Body of pancreas (tissue), 4 donors: Measurements from ENCODE around the gene SCFD2. TPM values are rescaled to one million over a fixed set of nuclear protein-coding genes. Genes with fewer than 3 reads are reported as not detected.

Experiments used
- ATAC-seq: fragments of 150-250 bp; one replicate; pipeline ENCODE4 v1.9.1; 2016
- DNase-seq, 4 donors: peaks; one replicate each; pipeline ENCODE4 v3.0.0-alpha.2; 2019
- H3K27ac ChIP-seq, 4 donors: fragments of 200-600 bp; sonication (generic); 1 replicate in 3 of 4; 2 replicates in 1 of 4; pipeline versions ENCODE4 v1.5.1 to v1.6.1; 2016 to 2019; ENCODE audit warnings: mild to moderate bottlenecking in 1 of 4, mixed read lengths in 1 of 4, moderate library complexity in 1 of 4
- H3K27me3 ChIP-seq, 2 donors: fragments of 200-600 bp; sonication (generic); one replicate each; pipeline ENCODE4 v1.6.0; 2016; ENCODE audit warnings: mild to moderate bottlenecking in 1 of 2
- H3K36me3 ChIP-seq, 2 donors: fragments of 200-600 bp; sonication (generic); replicated peaks in 1 of 2; 2 replicates each; pipeline ENCODE4 v1.5.1; 2016; ENCODE audit warnings: low read depth in 2 of 2; ENCODE audit not compliant: insufficient read depth in 1 of 2
- H3K4me1 ChIP-seq: fragments of 200-600 bp; sonication (generic); one replicate; pipeline ENCODE4 v1.6.0; 2016
- H3K4me3 ChIP-seq, 2 donors: fragments of 200-600 bp; sonication (generic); 1 replicate in 1 of 2; 2 replicates in 1 of 2; pipeline ENCODE4 v1.5.1; 2016 to 2019
- H3K9me3 ChIP-seq, 3 donors: fragments of 200-600 bp; sonication (generic); 1 replicate in 2 of 3; 2 replicates in 1 of 3; pipeline ENCODE4 v1.5.1; 2016
- CTCF ChIP-seq, 7 experiments: fragments of 450-650 bp in 4 of 7; fragments of 200-600 bp in 3 of 7; sonication (generic) in 3 of 7; IDR thresholded peaks; one replicate each; pipeline ENCODE4 v1.5.1; 2016 to 2019; ENCODE audit warnings: antibody characterized with exemption in 7 of 7
- POLR2A ChIP-seq, 3 donors: fragments of 450-650 bp; IDR thresholded peaks; one replicate each; pipeline ENCODE4 v1.6.1; 2016; ENCODE audit warnings: antibody characterized with exemption in 3 of 3, mild to moderate bottlenecking in 2 of 3
- WGBS, 2 donors: methylation state at CpG; one replicate each; pipeline ENCODE4 v1.1.5; 2017; 5-methylcytosine and 5-hydroxymethylcytosine counted together
- intact Hi-C: fragments of 100-400 bp; cut with DNase I; formaldehyde crosslinking; loops from one replicate; pipeline ENCODE4 v1.15.1; 2023
- small RNA-seq: library from RNA; depleted of rRNA; stranded (forward); fragments of <200 nt; gene quantifications from one replicate; pipeline ENCODE3, GENCODE V24; 2016
- total RNA-seq, 2 donors: library from RNA; depleted of rRNA; stranded (reverse); fragments of >200 nt; gene quantifications; one replicate each; pipeline ENCODE4 v1.1.0, GENCODE V29; 2016

SCFD2 gene
- total RNA-seq, 2 donors from 2014 or later, result 17.9 to 53.7 TPM

- no peak overlapping the region for H3K4me3 ChIP-seq
- no peaks in the 10 kb centered on the region for H3K9me3 ChIP-seq
- H3K27me3 ChIP-seq, result no peaks in the 10 kb centered on the region
- DNase-seq (peak in 2 of 4 donors; percentile 34 to 43), ATAC-seq (peak; percentile 82)
- H3K36me3 ChIP-seq, result no peaks in the 10 kb centered on the region
- TF ChIP-seq POLR2A (IDR thresholded peaks at IDR 0.05) (no peak), CTCF (IDR thresholded peaks at IDR 0.05) (no peak)
- peaks cover 16% of the 10 kb centered on the region for H3K4me1 ChIP-seq
- 44 to 49% methylated on average over 11 to 12 of the region's 12 CpGs for WGBS, 2 donors
- intact Hi-C loops, result no loop called here
- H3K27ac ChIP-seq, result peak overlapping the region; percentile 28 to 76 (median 57)
Measured at GRCh38 chr4:52824603-52825459, 541.0 kb downstream of the SCFD2 start.

GRCh38 chr4:52824270-52824602, 541.6 kb downstream of the SCFD2 start:
- no peak for ATAC-seq
- 95% methylated on average over 6 of the region's 6 CpGs for WGBS, 2 donors

GRCh38 chr4:52823702-52824092, 542.2 kb downstream of the SCFD2 start:
- no peaks in the 10 kb centered on the region for H3K36me3 ChIP-seq
- H3K4me3 ChIP-seq, result no peak overlapping the region
- intact Hi-C loops, result no loop called here
- H3K27me3 ChIP-seq, result no peaks in the 10 kb centered on the region
- H3K9me3 ChIP-seq, result no peaks in the 10 kb centered on the region
- H3K27ac ChIP-seq, result no peak overlapping the region
- TF ChIP-seq CTCF (IDR thresholded peaks at IDR 0.05) (no peak), POLR2A (IDR thresholded peaks at IDR 0.05) (no peak)
- WGBS, 2 donors, result 45 to 56% methylated on average over 1 of the region's 1 CpG
- DNase-seq (no peak), ATAC-seq (no peak)
- peaks cover 16% of the 10 kb centered on the region for H3K4me1 ChIP-seq

More at GRCh38 chr4:52824270-52824602, 541.6 kb downstream of the SCFD2 start:
- Histone ChIP-seq H3K4me1 (peaks cover 16% of the 10 kb centered on the region), H3K9me3 (no peaks in the 10 kb centered on the region), H3K36me3 (no peaks in the 10 kb centered on the region), H3K27ac (peak overlapping the region; percentile 28 to 76 (median 57)), H3K4me3 (no peak overlapping the region), H3K27me3 (no peaks in the 10 kb centered on the region)
- DNase-seq, result no peak
- intact Hi-C loops, result no loop called here
- TF ChIP-seq POLR2A (IDR thresholded peaks at IDR 0.05) (no peak), CTCF (IDR thresholded peaks at IDR 0.05) (no peak)

Small RNA genes within 50 kb of the gene (small RNA-seq; reads per million reads assigned to genes)
- not detected for gene RNU6-310P

Other genes with a start within 250 kb of the SCFD2 start
- gene FIP1L1, start 11.6 kb upstream of the SCFD2 start, total RNA-seq, result 10 to 100 TPM; 28.3 to 48.1 TPM
- 10 to 100 TPM; 15.2 to 17.1 TPM for gene LNX1, start 225.4 kb upstream of the SCFD2 start, total RNA-seq